Activated T-helper 1 cell treated with anti-CD3 and anti-CD28 coated beads, Interleukin-12 subunit alpha, Interleukin-12 subunit beta, Interleukin-2, Interleukin-4 antibody, amounts not matched to agents 30 ng/mL and 10 ng/mL and 1 ng/mL, durations not matched to agents 14 hours and 24 hours and 36 hours (primary cell): ENCODE measurements around the gene ATOX1. TPM values are rescaled to one million over a fixed set of nuclear protein-coding genes. Genes with fewer than 3 reads are reported as not detected.

ENCODE experiments used
- DNase-seq: peaks from one replicate; pipeline ENCODE4 v3.0.0; 2021; ENCODE audit warnings: low spot score
- H3K27ac Mint-ChIP-seq: one replicate; pipeline ENCODE4 v1.8.0; 2021; ENCODE audit warnings: mild to moderate bottlenecking, mixed read lengths
- H3K27me3 Mint-ChIP-seq: one replicate; pipeline ENCODE4 v1.8.0; 2022; ENCODE audit warnings: mild to moderate bottlenecking, moderate library complexity, mixed read lengths; ENCODE audit not compliant: insufficient read depth
- H3K36me3 Mint-ChIP-seq: one replicate; pipeline ENCODE4 v1.8.0; 2021; ENCODE audit warnings: low read depth, mixed read lengths
- H3K4me1 Mint-ChIP-seq: one replicate; pipeline ENCODE4 v1.8.0; 2021; ENCODE audit warnings: low read depth, mixed read lengths
- H3K4me3 Mint-ChIP-seq: one replicate; pipeline ENCODE4 v1.8.0; 2021; ENCODE audit warnings: mild to moderate bottlenecking, moderate library complexity, mixed read lengths
- H3K9me3 Mint-ChIP-seq: one replicate; pipeline ENCODE4 v1.8.0; 2021; ENCODE audit warnings: mixed read lengths
- intact Hi-C: fragments of 100-400 bp; cut with micrococcal nuclease; formaldehyde crosslinking; loops from one replicate; pipeline ENCODE4 v1.15.1; 2024
- total RNA-seq: library from RNA; stranded (reverse); gene quantifications from 2 replicates; pipeline ENCODE4 v1.2.3, GENCODE V29; 2022

ATOX1 gene
- total RNA-seq, 1 donor from 2014 or later, result 83.7 TPM

GRCh38 chr5:151779531-151780125 lies 21.2 kb upstream of the ATOX1 start:
- H3K4me1 Mint-ChIP-seq, result peaks cover 67% of the 10 kb centered on the region
- no peaks in the 10 kb centered on the region for H3K9me3 Mint-ChIP-seq
- H3K27ac Mint-ChIP-seq, result no peak overlapping the region
- no peak for DNase-seq
- peaks cover 36% of the 10 kb centered on the region for H3K36me3 Mint-ChIP-seq
- intact Hi-C loops, result loop anchor here (10.0 kb wide), 1 partner anchor 935 kb away; the partner anchor contains the start of gene IRGM
- no peaks in the 10 kb centered on the region for H3K27me3 Mint-ChIP-seq
- H3K4me3 Mint-ChIP-seq, result no peak overlapping the region

GRCh38 chr5:151775025-151775606 lies 16.7 kb upstream of the ATOX1 start:
- Mint-ChIP-seq H3K4me3 (peak overlapping the region; percentile 88), H3K27me3 (no peaks in the 10 kb centered on the region), H3K4me1 (peaks cover 65% of the 10 kb centered on the region), H3K9me3 (no peaks in the 10 kb centered on the region), H3K36me3 (peaks cover 45% of the 10 kb centered on the region), H3K27ac (no peak overlapping the region)
- intact Hi-C loops, result loop anchor here (10.0 kb wide), 1 partner anchor 930 kb away; the partner anchor contains the start of gene IRGM
- DNase-seq, result no peak

- H3K4me3 Mint-ChIP-seq, result peak overlapping the region; percentile 88
- no peaks in the 10 kb centered on the region for H3K9me3 Mint-ChIP-seq
- no peaks in the 10 kb centered on the region for H3K27me3 Mint-ChIP-seq
- peaks cover 53% of the 10 kb centered on the region for H3K4me1 Mint-ChIP-seq
- intact Hi-C loops, result loop anchor here (2.0 to 10.0 kb wide), 7 partner anchors 13 to 1772 kb away; partner anchors contain the start of genes DCTN4, HMGXB3, IRGM and TCOF1
- no peak for DNase-seq
- H3K27ac Mint-ChIP-seq, result no peak overlapping the region
- peaks cover 33% of the 10 kb centered on the region for H3K36me3 Mint-ChIP-seq
These were observed 15.5 kb upstream of the ATOX1 start for GRCh38 chr5:151773951-151774350.

- peak overlapping the region; percentile 67 for H3K27ac Mint-ChIP-seq
- no peaks in the 10 kb centered on the region for H3K27me3 Mint-ChIP-seq
- DNase-seq, result no peak
- peaks cover 50% of the 10 kb centered on the region for H3K4me1 Mint-ChIP-seq
- H3K36me3 Mint-ChIP-seq, result peaks cover 31% of the 10 kb centered on the region
- H3K9me3 Mint-ChIP-seq, result no peaks in the 10 kb centered on the region
- intact Hi-C loops, result loop anchor here (2.0 to 10.0 kb wide), 7 partner anchors 14 to 1771 kb away; partner anchors contain the start of genes DCTN4, HMGXB3, IRGM and TCOF1
- H3K4me3 Mint-ChIP-seq, result peak overlapping the region; percentile 88
These were observed 14.6 kb upstream of the ATOX1 start for GRCh38 chr5:151772846-151773561.

- Mint-ChIP-seq H3K9me3 (no peaks in the 10 kb centered on the region), H3K27ac (peak overlapping the region; percentile 67), H3K4me3 (peak overlapping the region; percentile 88), H3K36me3 (peaks cover 23% of the 10 kb centered on the region), H3K27me3 (no peaks in the 10 kb centered on the region), H3K4me1 (peaks cover 42% of the 10 kb centered on the region)
- intact Hi-C loops, result loop anchor here (2.0 to 10.0 kb wide), 7 partner anchors 15 to 1770 kb away; partner anchors contain the start of genes DCTN4, HMGXB3, IRGM and TCOF1
- DNase-seq, result peak; percentile 41
These were observed 13.8 kb upstream of the ATOX1 start for GRCh38 chr5:151772029-151772845.

- intact Hi-C loops, result loop anchor here (1.0 to 10.0 kb wide), 16 partner anchors 13 to 1769 kb away; partner anchors contain the start of genes ATOX1, DCTN4, GM2A and HMGXB3
- peak within 1 kb of the TSS; percentile 88 for H3K4me3 Mint-ChIP-seq
- peak; percentile 99 for DNase-seq
- peaks cover 37% of the 10 kb centered on the region for H3K4me1 Mint-ChIP-seq
- peaks cover 20% of the 10 kb centered on the region for H3K36me3 Mint-ChIP-seq
- H3K9me3 Mint-ChIP-seq, result no peaks in the 10 kb centered on the region
- peak within 1 kb of the TSS; percentile 67 for H3K27ac Mint-ChIP-seq
- no peaks in the 10 kb centered on the region for H3K27me3 Mint-ChIP-seq
These were observed 13.0 kb upstream of the ATOX1 start, which contains the start of gene G3BP1 for GRCh38 chr5:151771259-151772028. Gene G3BP1 (plus strand): TSS chr5:151771954. CDS start chr5:151786621, 14,667 bp downstream.

- peaks cover 15% of the 10 kb centered on the region for H3K36me3 Mint-ChIP-seq
- no peak for DNase-seq
- no peak overlapping the region for H3K27ac Mint-ChIP-seq
- H3K4me1 Mint-ChIP-seq, result peaks cover 28% of the 10 kb centered on the region
- H3K9me3 Mint-ChIP-seq, result no peaks in the 10 kb centered on the region
- H3K4me3 Mint-ChIP-seq, result no peak overlapping the region
- H3K27me3 Mint-ChIP-seq, result no peaks in the 10 kb centered on the region
- intact Hi-C loops, result loop anchor here (1.0 to 10.0 kb wide), 14 partner anchors 12 to 1768 kb away; partner anchors contain the start of genes ATOX1, DCTN4, GM2A and HMGXB3
These were observed 12.2 kb upstream of the ATOX1 start for GRCh38 chr5:151770383-151771258.

- no peaks in the 10 kb centered on the region for H3K36me3 Mint-ChIP-seq
- no peaks in the 10 kb centered on the region for H3K9me3 Mint-ChIP-seq
- H3K4me1 Mint-ChIP-seq, result no peaks in the 10 kb centered on the region
- H3K27ac Mint-ChIP-seq, result no peak overlapping the region
- no peak for DNase-seq
- no peaks in the 10 kb centered on the region for H3K27me3 Mint-ChIP-seq
- no peak overlapping the region for H3K4me3 Mint-ChIP-seq
- intact Hi-C loops, result no loop called here
These were observed 8.5 kb upstream of the ATOX1 start for GRCh38 chr5:151766975-151767374.

- H3K27ac Mint-ChIP-seq, result no peak overlapping the region
- no peaks in the 10 kb centered on the region for H3K27me3 Mint-ChIP-seq
- H3K36me3 Mint-ChIP-seq, result no peaks in the 10 kb centered on the region
- no peak for DNase-seq
- H3K9me3 Mint-ChIP-seq, result no peaks in the 10 kb centered on the region
- no peak overlapping the region for H3K4me3 Mint-ChIP-seq
- no peaks in the 10 kb centered on the region for H3K4me1 Mint-ChIP-seq
- intact Hi-C loops, result no loop called here
These were observed 6.4 kb upstream of the ATOX1 start for GRCh38 chr5:151764801-151765200.

- H3K27me3 Mint-ChIP-seq, result no peaks in the 10 kb centered on the region
- H3K27ac Mint-ChIP-seq, result peak overlapping the region; percentile 85
- intact Hi-C loops, result loop anchor here (1.0 to 5.0 kb wide), 7 partner anchors 9 to 604 kb away; partner anchors contain the start of genes G3BP1, GM2A and SLC36A1
- peaks cover 12% of the 10 kb centered on the region for H3K36me3 Mint-ChIP-seq
- H3K9me3 Mint-ChIP-seq, result no peaks in the 10 kb centered on the region
- H3K4me1 Mint-ChIP-seq, result peaks cover 43% of the 10 kb centered on the region
- DNase-seq, result no peak
- H3K4me3 Mint-ChIP-seq, result peak overlapping the region; percentile 87
These were observed 346 bp downstream of the ATOX1 start for GRCh38 chr5:151758141-151758429.
